CMK (cell line): ENCODE results near the gene PRICKLE2.

Source experiments
- DNase-seq: peaks from one replicate; pipeline ENCODE4 v3.0.0-alpha.2; 2010; ENCODE audit warnings: low read depth

The PRICKLE2 gene

GRCh38 chr3:64247991-64248646 lies 22.9 kb upstream of the PRICKLE2 start:
- DNase-seq, result no peak

GRCh38 chr3:64244011-64244942 lies 19.0 kb upstream of the PRICKLE2 start:
- DNase-seq, result no peak

GRCh38 chr3:64242435-64242834 lies 17.2 kb upstream of the PRICKLE2 start:
- DNase-seq, result no peak

- no peak for DNase-seq
Observed at GRCh38 chr3:64240959-64241358, 15.7 kb upstream of the PRICKLE2 start.

- no peak for DNase-seq
Observed at GRCh38 chr3:64240396-64240795, 15.1 kb upstream of the PRICKLE2 start.

GRCh38 chr3:64239841-64240240 lies 14.6 kb upstream of the PRICKLE2 start:
- no peak for DNase-seq

GRCh38 chr3:64238971-64239667 lies 13.9 kb upstream of the PRICKLE2 start:
- DNase-seq, result no peak

GRCh38 chr3:64237083-64237482 lies 11.8 kb upstream of the PRICKLE2 start:
- DNase-seq, result no peak

- DNase-seq, result no peak
Observed at GRCh38 chr3:64235605-64236004, 10.3 kb upstream of the PRICKLE2 start.

- no peak for DNase-seq
Observed at GRCh38 chr3:64234571-64234970, 9.3 kb upstream of the PRICKLE2 start.

- DNase-seq, result no peak
Observed at GRCh38 chr3:64232821-64233220, 7.6 kb upstream of the PRICKLE2 start.

- DNase-seq, result no peak
Observed at GRCh38 chr3:64229903-64230302, 4.6 kb upstream of the PRICKLE2 start.

GRCh38 chr3:64228110-64228509 lies 2.8 kb upstream of the PRICKLE2 start:
- DNase-seq, result no peak

- DNase-seq, result no peak
Observed at GRCh38 chr3:64226730-64227129, 1.5 kb upstream of the PRICKLE2 start.

- no peak for DNase-seq
Observed at GRCh38 chr3:64225695-64226499, 631 bp upstream of the PRICKLE2 start.

GRCh38 chr3:64223791-64224745 lies 1.2 kb downstream of the PRICKLE2 start:
- DNase-seq, result no peak

- DNase-seq, result no peak
Observed at GRCh38 chr3:64222501-64223111, 2.7 kb downstream of the PRICKLE2 start.

GRCh38 chr3:64221571-64222257 lies 3.6 kb downstream of the PRICKLE2 start:
- no peak for DNase-seq

GRCh38 chr3:64220161-64220914 lies 4.9 kb downstream of the PRICKLE2 start:
- peak; percentile 12 for DNase-seq
